HG02571 (cell line): ENCODE data around the gene KSR1.
A peak's percentile ranks its signal among the peaks of the same experiment; 100 is the strongest.

Source experiments
- ATAC-seq: cut with Tn5 transposase; IDR thresholded peaks from one replicate; pipeline ENCODE4 v1.9.1; 2021; ENCODE audit warnings: mild to moderate bottlenecking, moderate library complexity; ENCODE audit not compliant: unreplicated experiment

KSR1 gene

GRCh38 chr17:27471321-27472269 lies 15.3 kb downstream of the KSR1 start:
- ATAC-seq, result peak; percentile 63

GRCh38 chr17:27473190-27473747 lies 17.0 kb downstream of the KSR1 start:
- no peak for ATAC-seq

GRCh38 chr17:27473748-27474609 lies 17.7 kb downstream of the KSR1 start:
- no peak for ATAC-seq

GRCh38 chr17:27475070-27475673 lies 18.9 kb downstream of the KSR1 start:
- no peak for ATAC-seq

- ATAC-seq, result no peak
Measured at GRCh38 chr17:27475981-27476895, 20.0 kb downstream of the KSR1 start.

GRCh38 chr17:27477050-27477888 lies 21.0 kb downstream of the KSR1 start:
- ATAC-seq, result no peak

GRCh38 chr17:27477971-27478684 lies 21.9 kb downstream of the KSR1 start:
- no peak for ATAC-seq

- no peak for ATAC-seq
Measured at GRCh38 chr17:27478901-27479538, 22.8 kb downstream of the KSR1 start.

- no peak for ATAC-seq
Measured at GRCh38 chr17:27479838-27480237, 23.6 kb downstream of the KSR1 start.

- no peak for ATAC-seq
Measured at GRCh38 chr17:27480699-27481098, 24.5 kb downstream of the KSR1 start.

GRCh38 chr17:27481327-27481726 lies 25.1 kb downstream of the KSR1 start:
- ATAC-seq, result no peak

GRCh38 chr17:27485125-27485524 lies 28.9 kb downstream of the KSR1 start:
- no peak for ATAC-seq

GRCh38 chr17:27485716-27486495 lies 29.7 kb downstream of the KSR1 start:
- no peak for ATAC-seq

- ATAC-seq, result no peak
Measured at GRCh38 chr17:27486741-27487140, 30.5 kb downstream of the KSR1 start.

GRCh38 chr17:27488231-27488630 lies 32.0 kb downstream of the KSR1 start:
- ATAC-seq, result no peak

GRCh38 chr17:27489045-27489715 lies 32.9 kb downstream of the KSR1 start:
- no peak for ATAC-seq

- ATAC-seq, result no peak
Measured at GRCh38 chr17:27490391-27490790, 34.1 kb downstream of the KSR1 start.
